GM12865 (cell line): Measurements from ENCODE around the gene SNX22.

Experiments
- DNase-seq: peaks from one replicate; pipeline ENCODE4 v3.0.0; 2010; ENCODE audit warnings: low read depth
- H3K4me3 ChIP-seq: 2 replicates; pipeline ENCODE4 v1.5.1; 2011; ENCODE audit warnings: mild to moderate bottlenecking, low read depth, low read length, control low read depth
- TF ChIP-seq, protein P1 (sequence below): IDR thresholded peaks from 2 replicates; pipeline ENCODE4 v1.5.1; 2011; ENCODE audit warnings: low read length, control low read depth, low read depth, inconsistent platforms; ENCODE audit not compliant: insufficient read depth; ENCODE audit errors: missing control alignments

The SNX22 gene

DNA sequence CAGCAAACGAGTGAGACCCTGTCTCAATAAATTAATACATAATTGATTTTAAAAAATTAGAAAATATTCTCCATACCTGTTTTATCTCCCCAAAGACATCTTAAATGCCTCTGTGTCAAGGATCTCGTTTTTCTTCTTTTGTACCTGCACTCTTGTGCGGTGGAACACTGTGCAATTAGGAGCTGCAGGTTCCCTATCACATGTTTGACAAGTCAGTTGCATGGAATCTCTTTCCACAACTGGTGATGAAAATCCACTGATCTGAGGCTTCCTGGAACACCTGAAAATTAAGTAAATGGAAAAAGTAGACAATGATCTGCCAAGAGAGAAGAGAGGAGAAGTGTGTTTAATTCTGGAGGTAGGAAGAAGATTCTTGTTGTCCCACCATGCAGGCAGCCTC, 3.0 kb upstream of the SNX22 start:
- DNase-seq: no peak
- H3K4me3 ChIP-seq: no peak overlapping the region
- TF ChIP-seq, protein P1, sequence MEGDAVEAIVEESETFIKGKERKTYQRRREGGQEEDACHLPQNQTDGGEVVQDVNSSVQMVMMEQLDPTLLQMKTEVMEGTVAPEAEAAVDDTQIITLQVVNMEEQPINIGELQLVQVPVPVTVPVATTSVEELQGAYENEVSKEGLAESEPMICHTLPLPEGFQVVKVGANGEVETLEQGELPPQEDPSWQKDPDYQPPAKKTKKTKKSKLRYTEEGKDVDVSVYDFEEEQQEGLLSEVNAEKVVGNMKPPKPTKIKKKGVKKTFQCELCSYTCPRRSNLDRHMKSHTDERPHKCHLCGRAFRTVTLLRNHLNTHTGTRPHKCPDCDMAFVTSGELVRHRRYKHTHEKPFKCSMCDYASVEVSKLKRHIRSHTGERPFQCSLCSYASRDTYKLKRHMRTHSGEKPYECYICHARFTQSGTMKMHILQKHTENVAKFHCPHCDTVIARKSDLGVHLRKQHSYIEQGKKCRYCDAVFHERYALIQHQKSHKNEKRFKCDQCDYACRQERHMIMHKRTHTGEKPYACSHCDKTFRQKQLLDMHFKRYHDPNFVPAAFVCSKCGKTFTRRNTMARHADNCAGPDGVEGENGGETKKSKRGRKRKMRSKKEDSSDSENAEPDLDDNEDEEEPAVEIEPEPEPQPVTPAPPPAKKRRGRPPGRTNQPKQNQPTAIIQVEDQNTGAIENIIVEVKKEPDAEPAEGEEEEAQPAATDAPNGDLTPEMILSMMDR: no peak

DNA sequence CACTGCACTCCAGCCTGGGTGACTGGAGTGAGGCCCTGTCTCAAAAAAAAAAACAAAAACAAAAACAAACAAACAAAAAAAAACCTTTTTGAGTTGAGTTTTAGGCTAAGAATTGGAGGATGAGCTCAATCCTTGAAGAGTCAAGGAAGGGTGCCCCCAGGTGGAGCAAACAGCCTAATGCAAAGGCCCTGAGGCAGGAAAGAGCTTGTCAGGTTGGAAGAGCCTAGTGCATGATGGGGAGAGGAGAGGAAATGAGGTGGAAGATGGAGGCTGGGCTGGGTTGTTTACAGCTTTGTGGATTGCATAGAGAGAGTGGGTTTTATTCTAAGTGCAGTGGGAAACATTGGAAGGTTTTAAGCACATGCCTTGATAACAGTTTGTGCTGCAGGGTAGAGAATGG, 2.1 kb upstream of the SNX22 start:
- TF ChIP-seq, protein P1: no peak
- no peak overlapping the region for H3K4me3 ChIP-seq
- DNase-seq: peak; percentile 71

DNA sequence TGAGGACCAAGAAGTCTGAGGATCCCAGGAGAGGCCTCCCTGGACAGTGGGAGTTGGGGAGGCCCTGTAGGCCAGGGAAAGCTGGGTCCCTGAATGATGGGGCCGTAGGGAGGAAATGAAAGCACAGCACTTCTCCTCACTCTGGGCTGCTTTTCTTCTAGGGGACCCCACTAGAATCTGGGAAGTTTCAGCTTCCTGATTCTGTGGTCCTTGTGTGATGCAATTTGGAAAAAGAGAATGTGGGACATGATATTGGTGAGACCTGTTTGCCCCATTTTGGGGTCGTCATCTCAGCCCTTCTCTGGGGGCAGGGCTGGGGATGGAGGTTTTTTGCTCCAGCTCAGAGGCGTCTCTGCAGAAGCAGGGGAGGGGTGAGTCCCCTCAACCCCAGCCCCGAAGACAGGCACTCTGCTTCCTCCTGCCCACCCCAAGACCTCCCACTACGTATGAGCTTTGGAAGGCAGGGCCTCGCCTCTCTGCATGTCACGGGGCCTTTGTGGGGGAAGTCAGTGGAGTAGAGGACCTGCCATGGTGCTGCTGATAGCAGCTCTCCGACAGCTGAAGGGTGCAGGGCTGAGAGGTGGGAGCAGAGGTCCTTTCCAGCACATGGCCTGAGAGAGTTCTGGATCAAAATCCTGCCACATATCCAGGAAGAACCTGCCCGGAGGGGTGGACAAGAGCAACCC, 1.5 kb upstream of the SNX22 start:
- TF ChIP-seq, protein P1: no peak
- DNase-seq: no peak

DNA sequence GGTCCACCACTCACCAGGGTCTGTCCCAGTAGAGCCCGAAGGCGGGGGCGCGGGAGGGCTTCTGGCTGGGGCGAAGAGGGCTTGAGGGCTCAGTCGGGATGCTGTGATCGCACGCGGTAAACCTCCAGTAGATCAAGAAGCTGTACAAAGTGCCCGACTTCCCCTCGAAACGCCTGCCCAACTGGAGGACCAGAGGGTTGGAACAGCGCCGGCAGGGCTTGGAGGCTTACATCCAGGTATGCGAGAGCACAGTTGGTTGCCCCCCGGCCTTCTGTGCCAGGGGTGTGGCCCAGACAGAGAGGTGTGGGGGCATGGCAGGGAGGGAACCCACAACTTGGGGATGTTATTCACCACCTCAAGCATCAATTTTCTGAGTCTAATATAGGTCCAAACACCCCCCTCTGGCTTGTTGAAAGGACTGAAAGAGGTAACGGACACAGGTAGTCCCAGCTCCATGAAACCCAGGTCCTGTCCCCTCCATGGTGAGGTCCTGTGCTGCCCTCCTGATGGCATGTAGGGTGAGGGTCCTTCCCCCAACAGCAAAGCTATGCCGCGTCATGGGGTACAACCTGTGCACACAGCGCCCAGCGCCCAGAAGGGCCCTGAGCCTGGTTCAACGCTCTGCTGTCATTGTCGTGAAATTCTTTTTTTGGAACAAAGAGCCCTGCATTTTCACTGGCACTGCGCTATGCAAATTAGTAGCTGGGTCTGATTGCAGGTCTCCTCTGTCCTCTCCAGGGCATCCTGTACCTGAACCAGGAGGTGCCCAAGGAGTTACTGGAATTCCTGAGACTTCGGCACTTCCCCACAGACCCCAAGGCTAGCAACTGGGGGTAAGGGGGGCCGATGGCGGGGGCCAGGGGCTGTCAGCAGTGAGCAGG, 1.2 kb downstream of the SNX22 start:
- peak overlapping the region; percentile 81 for H3K4me3 ChIP-seq
- peak; percentile 73 for DNase-seq
- TF ChIP-seq, protein P1: no peak

More for the DNA sequence above, 1.5 kb upstream of the SNX22 start:
- no peak overlapping the region for H3K4me3 ChIP-seq

DNA sequence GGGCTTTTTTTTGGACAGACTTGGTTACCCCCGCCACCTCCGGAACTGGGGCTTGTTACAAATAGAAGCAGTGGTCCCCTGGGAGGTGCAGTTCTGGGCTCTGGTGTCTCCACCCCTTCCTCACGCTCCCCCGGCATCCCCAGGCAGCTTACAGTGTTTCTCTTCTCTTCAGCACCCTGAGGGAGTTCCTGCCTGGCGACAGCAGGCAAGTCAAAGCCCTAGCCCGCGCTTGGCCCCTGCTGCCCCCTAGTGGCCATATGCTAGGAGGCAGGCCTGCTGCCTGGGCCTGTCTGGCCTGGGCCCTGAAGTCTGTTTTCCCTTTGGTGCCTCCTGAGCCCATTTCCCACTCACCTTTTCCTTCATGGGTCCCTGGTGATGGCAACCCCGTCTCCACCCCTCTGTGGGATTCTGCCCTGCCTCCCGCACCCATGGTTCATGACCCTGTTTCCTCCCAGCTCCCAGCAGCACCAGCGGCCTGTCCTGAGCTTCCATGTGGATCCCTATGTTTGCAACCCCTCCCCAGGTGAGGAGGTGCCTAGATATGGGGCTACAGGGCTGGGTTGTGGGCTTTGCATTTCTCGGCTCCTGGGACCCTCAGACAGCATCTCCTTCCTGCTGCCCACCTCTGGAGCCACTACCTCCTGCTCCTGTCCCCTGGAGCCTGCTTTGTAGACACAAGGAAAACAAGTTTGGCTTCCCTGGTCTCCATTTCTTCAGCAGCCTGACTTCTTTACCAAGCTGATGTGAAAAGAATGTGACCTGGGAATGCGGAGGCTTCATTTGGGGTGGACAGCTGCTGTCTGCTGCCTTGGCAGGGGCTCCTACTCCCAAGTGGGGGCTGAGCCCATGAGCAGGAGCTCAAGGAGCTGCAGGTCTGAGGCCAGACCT, 2.2 kb downstream of the SNX22 start:
- peak overlapping the region; percentile 81 for H3K4me3 ChIP-seq
- peak; percentile 97 for DNase-seq
- TF ChIP-seq, protein P1: peak; percentile 100

DNA sequence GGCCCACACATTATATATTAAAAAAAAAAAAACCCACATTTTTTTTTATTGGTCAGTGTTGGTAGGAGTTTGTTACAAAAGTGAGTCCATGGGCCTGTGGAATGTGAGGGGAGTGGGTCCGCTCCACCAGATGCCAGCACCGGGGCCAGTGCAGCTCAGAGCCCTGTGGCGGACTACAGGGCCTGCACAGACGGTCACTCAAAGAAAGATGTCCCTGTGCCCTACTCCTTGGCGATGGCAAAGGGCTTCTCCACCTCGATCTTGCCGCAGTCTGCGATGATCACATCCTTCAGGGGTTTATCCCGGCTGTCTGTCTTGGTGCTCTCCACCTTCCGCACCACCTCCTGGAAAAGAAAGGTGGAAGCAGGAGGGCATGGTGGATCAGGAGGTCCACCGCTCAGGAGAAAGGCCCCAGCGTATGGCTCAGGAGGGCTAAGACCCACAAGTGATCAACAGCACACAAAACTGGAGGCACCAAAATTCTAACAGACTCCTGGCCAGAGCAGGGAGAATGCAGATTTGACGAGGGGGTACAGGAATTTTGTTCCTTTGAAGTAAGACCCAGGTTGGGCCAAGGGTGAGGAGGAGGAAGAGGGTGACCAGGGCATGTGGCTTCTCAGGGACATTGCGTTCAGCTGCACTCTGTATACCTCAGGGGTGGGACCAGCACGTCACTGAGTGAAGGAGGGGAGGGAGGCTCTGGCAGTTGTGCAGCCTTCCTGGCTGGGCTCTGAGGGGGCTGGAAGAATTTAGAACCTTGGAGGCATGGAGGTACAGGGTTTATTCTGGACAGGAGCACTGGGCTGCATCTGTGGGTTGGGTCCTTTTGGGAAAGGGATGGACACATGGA, 4.5 kb downstream of the SNX22 start:
- no peak for DNase-seq
- no peak overlapping the region for H3K4me3 ChIP-seq
- TF ChIP-seq, protein P1: no peak
